H1 (cell line): ENCODE results near the gene MCF2L2. TPM values are rescaled to one million over a fixed set of nuclear protein-coding genes. Genes with fewer than 3 reads are reported as not detected.

ENCODE experiments used
- CTCF ChIA-PET: fragments of 300-600 bp; sonication (Branson Sonifier 250); formaldehyde crosslinking; loops from one replicate; lab custom pipeline; 2021; ENCODE audit not compliant: partially characterized antibody; lab: Charles Lee
- POLR2A ChIA-PET: fragments of 300-600 bp; sonication (Branson Sonifier 250); formaldehyde crosslinking; loops from one replicate; lab custom pipeline; 2021; ENCODE audit warnings: inconsistent platforms; ENCODE audit not compliant: partially characterized antibody; lab: Charles Lee
- DNase-seq, 2 experiments: peaks; one replicate each; pipeline versions ENCODE4 v3.0.0 to v3.0.0-alpha.2; 2010 to 2022; ENCODE audit warnings: low spot score in 2 of 2, low read depth in 1 of 2, mixed read lengths in 1 of 2
- FAIRE-seq: peaks from 2 replicates; lab custom pipeline; 2011; peaks lifted over from hg19 to GRCh38; lab: Jason Lieb, UNC
- H2AFZ ChIP-seq: 2 replicates; pipeline ENCODE4 v1.8.1; 2012; ENCODE audit warnings: low read length, inconsistent platforms
- H2AK5ac ChIP-seq: 2 replicates; pipeline ENCODE4 v1.6.1; 2013; ENCODE audit warnings: low read depth, low read length
- H2BK120ac ChIP-seq: replicated peaks from 2 replicates; pipeline ENCODE3; 2013; ENCODE audit warnings: low read depth, low read length, inconsistent platforms
- H2BK12ac ChIP-seq: 2 replicates; pipeline ENCODE4 v1.6.1; 2013; ENCODE audit warnings: low read depth, low read length
- H2BK15ac ChIP-seq: 2 replicates; pipeline ENCODE4 v1.6.1; 2013; ENCODE audit warnings: low read length
- H2BK20ac ChIP-seq: 2 replicates; pipeline ENCODE4 v1.6.1; 2013; ENCODE audit warnings: low read length
- H2BK5ac ChIP-seq: 2 replicates; pipeline ENCODE4 v1.6.1; 2013; ENCODE audit warnings: low read depth, low read length
- H3K14ac ChIP-seq: 2 replicates; pipeline ENCODE4 v1.6.1; 2013; ENCODE audit warnings: inconsistent platforms; ENCODE audit not compliant: insufficient read length
- H3K18ac ChIP-seq: 2 replicates; pipeline ENCODE4 v1.6.1; 2013; ENCODE audit warnings: low read length; ENCODE audit errors: extremely low read depth
- H3K23ac ChIP-seq: 2 replicates; pipeline ENCODE4 v1.6.1; 2013; ENCODE audit warnings: inconsistent platforms; ENCODE audit not compliant: insufficient read length
- H3K23me2 ChIP-seq: 2 replicates; pipeline ENCODE4 v1.6.1; 2013; ENCODE audit warnings: low read depth, low read length
- H3K27ac ChIP-seq: 2 replicates; pipeline ENCODE4 v1.6.1; 2011; ENCODE audit warnings: low read depth, low read length, inconsistent platforms
- H3K27me3 ChIP-seq, 4 experiments: replicated peaks in 1 of 4; 1 replicate in 1 of 4; 2 replicates in 3 of 4; pipeline versions ENCODE4 v1.6.1 to v1.8.1; 2011 to 2013; ENCODE audit warnings: low read length in 3 of 4, mild to moderate bottlenecking in 3 of 4, inconsistent platforms in 2 of 4, mixed read lengths in 2 of 4, moderate library complexity in 1 of 4; ENCODE audit not compliant: control insufficient read depth in 3 of 4, insufficient read depth in 3 of 4; ENCODE audit errors: extremely low read depth in 1 of 4
- H3K36me3 ChIP-seq, 4 experiments: 2 replicates each; pipeline versions ENCODE4 v1.6.1 to v1.8.1; 2011 to 2013; ENCODE audit warnings: mild to moderate bottlenecking in 4 of 4, low read length in 3 of 4, moderate library complexity in 2 of 4, control low read depth in 1 of 4, inconsistent platforms in 1 of 4; ENCODE audit not compliant: insufficient read depth in 4 of 4, control insufficient read depth in 2 of 4
- H3K4ac ChIP-seq: replicated peaks from 2 replicates; pipeline ENCODE3; 2013; ENCODE audit warnings: low read length, low read depth, mixed read lengths, inconsistent platforms; ENCODE audit not compliant: insufficient read length
- H3K4me1 ChIP-seq, 4 experiments: replicated peaks in 1 of 4; 1 replicate in 1 of 4; 2 replicates in 3 of 4; pipeline versions ENCODE4 v1.6.1 to v1.8.1; 2011 to 2013; ENCODE audit warnings: low read length in 3 of 4, inconsistent platforms in 2 of 4, mixed read lengths in 1 of 4; ENCODE audit not compliant: insufficient read depth in 4 of 4, control insufficient read depth in 3 of 4
- H3K4me2 ChIP-seq, 2 experiments: 2 replicates each; pipeline versions ENCODE4 v1.6.1 to v1.8.1; 2011 to 2013; ENCODE audit warnings: low read depth in 2 of 2, low read length in 2 of 2, control low read depth in 1 of 2, inconsistent platforms in 1 of 2, mild to moderate bottlenecking in 1 of 2; ENCODE audit not compliant: insufficient read depth in 1 of 2
- H3K4me3 ChIP-seq, 4 experiments: fragments of 200-600, 300-600 bp in 1 of 4; sonication (generic), shearing (Covaris generic), sonication (Bioruptor Twin) in 1 of 4; 2 replicates each; pipeline versions ENCODE4 v1.5.1 to v1.8.1; 2011 to 2016; ENCODE audit warnings: low read length in 4 of 4, low read depth in 3 of 4, control low read depth in 2 of 4, inconsistent platforms in 2 of 4, mild to moderate bottlenecking in 2 of 4, mixed read lengths in 1 of 4, moderate library complexity in 1 of 4; ENCODE audit not compliant: insufficient read depth in 2 of 4; ENCODE audit errors: extremely low read depth in 1 of 4
- H3K56ac ChIP-seq: replicated peaks from 2 replicates; pipeline ENCODE3; 2013; ENCODE audit warnings: low read depth, mild to moderate bottlenecking, mixed read lengths, low read length, inconsistent platforms; ENCODE audit not compliant: insufficient read length
- H3K79me1 ChIP-seq: 2 replicates; pipeline ENCODE4 v1.6.1; 2013; ENCODE audit warnings: low read depth, low read length, control low read depth
- H3K79me2 ChIP-seq, 2 experiments: 2 replicates each; pipeline versions ENCODE4 v1.6.1 to v1.8.1; 2012 to 2013; ENCODE audit warnings: low read length in 2 of 2, mild to moderate bottlenecking in 2 of 2, inconsistent platforms in 1 of 2; ENCODE audit not compliant: insufficient read depth in 2 of 2, control insufficient read depth in 1 of 2
- H3K9ac ChIP-seq, 4 experiments: replicated peaks in 1 of 4; 1 replicate in 1 of 4; 2 replicates in 3 of 4; pipeline versions ENCODE4 v1.6.1 to v1.8.1; 2011 to 2013; ENCODE audit warnings: low read depth in 3 of 4, low read length in 3 of 4, control low read depth in 2 of 4, mild to moderate bottlenecking in 2 of 4, moderate library complexity in 2 of 4, inconsistent platforms in 1 of 4; ENCODE audit errors: extremely low read depth in 1 of 4
- H3K9me3 ChIP-seq, 2 experiments: 2 replicates each; pipeline versions ENCODE4 v1.6.1 to v1.8.1; 2012 to 2013; ENCODE audit warnings: mild to moderate bottlenecking in 2 of 2, moderate library complexity in 2 of 2, control low read depth in 1 of 2, inconsistent platforms in 1 of 2, low read depth in 1 of 2, low read length in 1 of 2, mixed read lengths in 1 of 2; ENCODE audit not compliant: insufficient read depth in 2 of 2
- H4K20me1 ChIP-seq, 2 experiments: replicated peaks in 1 of 2; 2 replicates each; pipeline versions ENCODE3 to v1.8.1; 2011 to 2013; ENCODE audit warnings: inconsistent platforms in 2 of 2, low read length in 2 of 2, mild to moderate bottlenecking in 1 of 2; ENCODE audit not compliant: insufficient read depth in 2 of 2, control insufficient read depth in 1 of 2
- H4K5ac ChIP-seq: 2 replicates; pipeline ENCODE4 v1.6.1; 2013; ENCODE audit warnings: low read length, low read depth, mixed read lengths, inconsistent platforms; ENCODE audit not compliant: insufficient read length
- H4K8ac ChIP-seq: 2 replicates; pipeline ENCODE4 v1.8.0; 2013; ENCODE audit warnings: mild to moderate bottlenecking, moderate library complexity, low read length, inconsistent platforms; ENCODE audit not compliant: insufficient read depth; ENCODE audit errors: extremely low read depth
- H4K91ac ChIP-seq: replicated peaks from 2 replicates; pipeline ENCODE3; 2013; ENCODE audit warnings: low read length, mixed read lengths, inconsistent platforms; ENCODE audit not compliant: insufficient read length
- CBX5 ChIP-seq: fragments of 300-800, 300-1000 bp; sonication (generic); IDR thresholded peaks from 2 replicates; pipeline ENCODE4 v1.7.1; 2016; ENCODE audit warnings: antibody characterized with exemption, low read length, low read depth
- EZH2 ChIP-seq: fragments of 200-600 bp; sonication (generic); IDR thresholded peaks from 2 replicates; pipeline ENCODE4 v1.7.1; 2012; ENCODE audit warnings: low read depth, mild to moderate bottlenecking, moderate library complexity, low read length, inconsistent platforms; ENCODE audit not compliant: severe bottlenecking
- HDAC2 ChIP-seq, 2 experiments: fragments of 300-600 bp in 1 of 2; sonication (generic) in 1 of 2; IDR thresholded peaks; 2 replicates each; pipeline ENCODE4 v1.6.1; 2011 to 2012; ENCODE audit warnings: low read depth in 2 of 2, low read length in 2 of 2, mild to moderate bottlenecking in 2 of 2, moderate library complexity in 2 of 2, borderline replicate concordance in 1 of 2, inconsistent platforms in 1 of 2
- NANOG ChIP-seq: IDR thresholded peaks from 2 replicates; pipeline ENCODE4 v1.6.1; 2011; ENCODE audit warnings: low read length, low read depth, mild to moderate bottlenecking, inconsistent platforms; ENCODE audit not compliant: insufficient read depth, poor library complexity, severe bottlenecking
- NRF1 ChIP-seq: IDR thresholded peaks from 2 replicates; pipeline ENCODE4 v1.6.1; 2011; ENCODE audit warnings: mild to moderate bottlenecking, low read depth, low read length, improper control_type of control experiment
- RBBP5 ChIP-seq: IDR thresholded peaks from 2 replicates; pipeline ENCODE4 v1.7.1; 2012; ENCODE audit warnings: low read depth, mild to moderate bottlenecking, inconsistent platforms, low read length, moderate library complexity, borderline replicate concordance
- RXRA ChIP-seq: IDR thresholded peaks from 2 replicates; pipeline ENCODE4 v1.6.1; 2011; ENCODE audit warnings: low read depth, mild to moderate bottlenecking, low read length, moderate library complexity; ENCODE audit not compliant: insufficient read depth
- SIN3A ChIP-seq, 2 experiments: IDR thresholded peaks in 1 of 2; conservative IDR thresholded peaks in 1 of 2; 2 replicates each; pipeline ENCODE4 v1.6.1; 2011 to 2012; ENCODE audit warnings: low read length in 2 of 2, improper control_type of control experiment in 1 of 2, low read depth in 1 of 2, mild to moderate bottlenecking in 1 of 2
- WGBS, 2 experiments: shearing (Covaris generic) in 1 of 2; methylation state at CpG; one replicate each; pipeline versions ENCODE4 v1.1.6 to v1.1.7; 2013 to 2015; ENCODE audit warnings: low lambda C conversion rate in 2 of 2, mixed read lengths in 2 of 2, inconsistent platforms in 1 of 2, low coverage in 1 of 2, missing lambda C conversion rate in 1 of 2; ENCODE audit not compliant: insufficient replicate concordance in 2 of 2, insufficient coverage in 1 of 2, insufficient read length in 1 of 2; ENCODE audit errors: extremely low coverage in 1 of 2, missing lambda C conversion rate in 1 of 2; 5-methylcytosine and 5-hydroxymethylcytosine counted together
- polyA plus RNA-seq, 7 experiments: library from polyadenylated mRNA; depleted of rRNA in 3 of 7; stranded (reverse) in 5 of 7; unstranded in 2 of 7; fragments of >200 nt in 5 of 7; fragments of 200-250 nt in 2 of 7; gene quantifications; 1 replicate in 5 of 7; 2 replicates in 1 of 7; 4 replicates in 1 of 7; pipeline versions ENCODE4 v1.2.1 to v1.2.3, GENCODE V29; 2011 to 2013; ENCODE audit warnings: missing spikeins in 2 of 7, mixed read lengths in 2 of 7
- total RNA-seq: library from RNA; stranded (reverse); fragmentation: NEBNext Ultra II Directional; extraction: Animal tissue kit (Norgen Biotek cat#: 25700); gene quantifications from 2 replicates; pipeline ENCODE4 v1.2.1, GENCODE V29; 2021
- TF ChIP-seq, protein P1 (sequence below): IDR thresholded peaks from 2 replicates; pipeline ENCODE4 v1.6.1; 2012; ENCODE audit warnings: inconsistent platforms
- TF ChIP-seq, protein P2 (sequence below): IDR thresholded peaks from 2 replicates; pipeline ENCODE4 v1.6.1; 2012; ENCODE audit warnings: inconsistent platforms

MCF2L2 gene
- total and polyA plus RNA-seq, 2 of the 8 experiments (the other 6 are each of a cell fraction or from before 2014, with no cell fraction given) = 4.1 to 13.7 TPM

DNA sequence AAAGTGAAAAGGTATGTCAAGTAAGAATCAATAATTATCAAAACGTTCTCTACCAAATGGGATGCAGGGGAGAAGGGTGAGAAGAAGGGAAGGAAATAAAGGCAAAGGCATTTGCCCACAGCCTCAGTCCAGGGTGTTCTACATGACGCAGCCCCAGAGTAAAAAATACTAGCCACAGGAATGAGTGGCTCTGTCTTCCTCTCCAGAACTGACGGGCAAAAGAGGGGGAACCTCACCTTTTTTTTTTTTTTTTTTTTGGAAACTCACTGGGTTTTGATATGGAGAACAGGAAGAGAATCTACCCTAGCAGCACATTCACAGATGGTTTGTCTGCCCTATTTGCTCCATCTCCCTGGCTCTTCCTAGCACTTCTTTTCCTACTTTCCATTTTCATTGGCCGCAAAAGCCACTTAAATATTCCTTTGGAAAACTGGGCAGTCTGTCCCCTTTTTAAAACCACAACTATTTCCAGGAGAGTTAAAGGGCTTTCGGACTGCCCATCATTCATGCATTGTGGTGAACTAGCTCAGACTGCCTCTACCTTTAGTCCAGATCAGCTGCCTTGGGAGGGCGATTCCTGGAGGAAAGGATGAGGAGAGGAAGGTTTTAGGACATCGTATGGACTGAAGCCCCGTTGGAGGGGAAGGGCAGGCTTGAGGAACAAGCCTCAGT lies 147.2 kb downstream of the MCF2L2 start:
- Histone ChIP-seq H3K56ac (no peak overlapping the region), H2AFZ (no peak overlapping the region), H2BK20ac (no peak overlapping the region), H3K27ac (no peak overlapping the region), H4K5ac (no peak overlapping the region), H3K14ac (no peak overlapping the region), H3K4ac (no peak overlapping the region), H4K20me1 (no peaks in the 10 kb centered on the region), H4K91ac (no peak overlapping the region), H2AK5ac (no peak overlapping the region), H3K4me2 (no peak overlapping the region), H2BK120ac (no peak overlapping the region), H3K27me3 (no peaks in the 10 kb centered on the region), H2BK15ac (no peak overlapping the region), H3K36me3 (no peaks in the 10 kb centered on the region), H3K23ac (no peak overlapping the region), H2BK5ac (no peak overlapping the region), H3K9ac (no peak overlapping the region), H2BK12ac (no peak overlapping the region), H3K4me3 (no peak overlapping the region), H3K23me2 (no peaks in the 10 kb centered on the region; the same call in 1 of the 2 replicates), H4K8ac (no peak overlapping the region), H3K79me1 (no peaks in the 10 kb centered on the region), H3K18ac (no peak overlapping the region), H3K79me2 (no peaks in the 10 kb centered on the region), H3K9me3 (no peaks in the 10 kb centered on the region), H3K4me1 (no peaks in the 10 kb centered on the region; a peak in 1 of 7 replicates)
- ChIA-PET POLR2A (interaction anchor here (0.6 kb wide), 1 partner anchor 27 kb away, joined by 3 read pairs; no protein-coding TSS in a partner anchor), CTCF (interaction anchor here (0.7 to 1.5 kb wide), 3 partner anchors 15 to 101 kb away, joined by 3 to 5 read pairs (median 3); no protein-coding TSS in a partner anchor)
- DNase-seq (no peak), FAIRE-seq (no peak)
- WGBS, 2 experiments = 82% methylated on average over 8 of the region's 8 CpGs; no CpG with 5 or more reads in 1 of the 2 experiments
- no peak for TF ChIP-seq HDAC2 (IDR thresholded peaks at IDR 0.05; ENCODE audit: borderline replicate concordance in 1 of 2, low read depth in 2 of 2, low read length in 2 of 2)
- TF ChIP-seq NRF1 = no peak
- TF ChIP-seq, protein P1, sequence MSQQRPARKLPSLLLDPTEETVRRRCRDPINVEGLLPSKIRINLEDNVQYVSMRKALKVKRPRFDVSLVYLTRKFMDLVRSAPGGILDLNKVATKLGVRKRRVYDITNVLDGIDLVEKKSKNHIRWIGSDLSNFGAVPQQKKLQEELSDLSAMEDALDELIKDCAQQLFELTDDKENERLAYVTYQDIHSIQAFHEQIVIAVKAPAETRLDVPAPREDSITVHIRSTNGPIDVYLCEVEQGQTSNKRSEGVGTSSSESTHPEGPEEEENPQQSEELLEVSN = no peak
- TF ChIP-seq RXRA = no peak
- no peak for TF ChIP-seq NANOG
- no peak for TF ChIP-seq SIN3A (conservative IDR thresholded peaks at IDR 0.05 in 1 of 2, IDR thresholded peaks at IDR 0.05 in 1 of 2; ENCODE audit: low read depth in 1 of 2, low read length in 2 of 2)
- TF ChIP-seq RBBP5 = no peak
- no peak for TF ChIP-seq EZH2
- no peak for TF ChIP-seq CBX5
- TF ChIP-seq, protein P2, sequence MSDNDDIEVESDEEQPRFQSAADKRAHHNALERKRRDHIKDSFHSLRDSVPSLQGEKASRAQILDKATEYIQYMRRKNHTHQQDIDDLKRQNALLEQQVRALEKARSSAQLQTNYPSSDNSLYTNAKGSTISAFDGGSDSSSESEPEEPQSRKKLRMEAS = no peak
